Mucosa of descending colon (tissue), 3 donors: ENCODE measurements around the gene CACNB4. TPM values are rescaled to one million over a fixed set of nuclear protein-coding genes. Genes with fewer than 3 reads are reported as not detected.
A peak's percentile ranks its signal among the peaks of the same experiment; 100 is the strongest.
"Not testable (repeated sequence)": the region's sequence is repeated elsewhere in the genome, so short reads cannot be mapped to it uniquely, and the experiment has no call there.

Experiments used
- ATAC-seq: fragments of 200-7000 bp; cut with Tn5 transposase; one replicate; pipeline ENCODE4 v1.9.1; 2020; ENCODE audit warnings: mild to moderate bottlenecking, moderate library complexity
- DNase-seq, 3 donors: peaks; one replicate each; pipeline ENCODE4 v3.0.0-alpha.2; 2020
- H3K36me3 ChIP-seq: fragments of 200-600 bp; one replicate; pipeline ENCODE4 v1.8.0; 2021; ENCODE audit warnings: low read depth, mild to moderate bottlenecking
- H3K4me1 ChIP-seq: fragments of 200-600 bp; one replicate; pipeline ENCODE4 v1.8.0; 2021; ENCODE audit warnings: low read depth, mild to moderate bottlenecking
- H3K4me3 ChIP-seq: fragments of 200-600 bp; one replicate; pipeline ENCODE4 v1.8.0; 2021; ENCODE audit warnings: mild to moderate bottlenecking
- H3K9me3 ChIP-seq: fragments of 200-600 bp; one replicate; pipeline ENCODE4 v1.8.0; 2021; ENCODE audit warnings: mild to moderate bottlenecking
- intact Hi-C, 2 donors: fragments of 100-400 bp; cut with DNase I in 1 of 2; cut with micrococcal nuclease in 1 of 2; formaldehyde crosslinking; loops; one replicate each; pipeline versions ENCODE4 v1.11.0 to v1.11.1; 2022; cut with DNase I, micrococcal nuclease
- total RNA-seq, 3 donors: library from RNA; stranded (reverse); fragmentation: NEBNext Ultra II Directional in 2 of 3; extraction: Animal tissue kit (Norgen Biotek cat#: 25700) in 2 of 3; gene quantifications; one replicate each; pipeline versions ENCODE4 v1.2.1 to v1.2.4, GENCODE V29; 2021 to 2023
- TF ChIP-seq, protein P1 (sequence below): fragments of 200-600 bp; IDR thresholded peaks from one replicate; pipeline ENCODE4 v1.8.0; 2022; ENCODE audit warnings: antibody characterized with exemption, mild to moderate bottlenecking
- donor health status: DM: no; HTN: no; CAD: no; lungs with moderate emphysema.
- donor health status: DM: no; HTN: no; CAD: no.
- donor health status: DM: no; HTN: yes; CAD: no.

Gene CACNB4
- total RNA-seq, 3 donors from 2014 or later = 1.0 to 1.8 (median 1.4) TPM

DNA sequence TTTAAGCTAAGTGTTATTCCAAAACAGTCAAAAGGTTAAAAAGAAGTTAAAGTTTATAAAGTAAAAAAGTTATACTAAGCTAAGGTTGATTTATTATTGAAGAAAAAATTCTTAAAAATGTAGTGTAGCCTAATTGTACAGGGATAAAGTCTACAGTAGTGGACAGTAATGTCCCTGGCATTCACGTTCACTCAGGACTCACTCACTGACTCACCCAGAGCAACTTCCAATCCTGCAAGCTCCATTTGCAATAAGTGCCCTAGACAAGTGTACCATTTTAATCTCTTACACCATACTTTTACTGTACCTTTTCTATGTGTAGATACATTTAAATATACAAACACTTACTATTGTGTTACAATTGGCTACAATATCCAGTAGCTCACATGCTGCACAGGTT lies 86.1 kb downstream of the CACNB4 start:
- DNase-seq (no peak), ATAC-seq (no peak)
- intact Hi-C loops = no loop called here
- Histone ChIP-seq H3K36me3 (no peaks in the 10 kb centered on the region), H3K4me3 (no peak overlapping the region), H3K4me1 (no peaks in the 10 kb centered on the region), H3K9me3 (no peaks in the 10 kb centered on the region)
- TF ChIP-seq, protein P1, sequence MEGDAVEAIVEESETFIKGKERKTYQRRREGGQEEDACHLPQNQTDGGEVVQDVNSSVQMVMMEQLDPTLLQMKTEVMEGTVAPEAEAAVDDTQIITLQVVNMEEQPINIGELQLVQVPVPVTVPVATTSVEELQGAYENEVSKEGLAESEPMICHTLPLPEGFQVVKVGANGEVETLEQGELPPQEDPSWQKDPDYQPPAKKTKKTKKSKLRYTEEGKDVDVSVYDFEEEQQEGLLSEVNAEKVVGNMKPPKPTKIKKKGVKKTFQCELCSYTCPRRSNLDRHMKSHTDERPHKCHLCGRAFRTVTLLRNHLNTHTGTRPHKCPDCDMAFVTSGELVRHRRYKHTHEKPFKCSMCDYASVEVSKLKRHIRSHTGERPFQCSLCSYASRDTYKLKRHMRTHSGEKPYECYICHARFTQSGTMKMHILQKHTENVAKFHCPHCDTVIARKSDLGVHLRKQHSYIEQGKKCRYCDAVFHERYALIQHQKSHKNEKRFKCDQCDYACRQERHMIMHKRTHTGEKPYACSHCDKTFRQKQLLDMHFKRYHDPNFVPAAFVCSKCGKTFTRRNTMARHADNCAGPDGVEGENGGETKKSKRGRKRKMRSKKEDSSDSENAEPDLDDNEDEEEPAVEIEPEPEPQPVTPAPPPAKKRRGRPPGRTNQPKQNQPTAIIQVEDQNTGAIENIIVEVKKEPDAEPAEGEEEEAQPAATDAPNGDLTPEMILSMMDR = no peak

DNA sequence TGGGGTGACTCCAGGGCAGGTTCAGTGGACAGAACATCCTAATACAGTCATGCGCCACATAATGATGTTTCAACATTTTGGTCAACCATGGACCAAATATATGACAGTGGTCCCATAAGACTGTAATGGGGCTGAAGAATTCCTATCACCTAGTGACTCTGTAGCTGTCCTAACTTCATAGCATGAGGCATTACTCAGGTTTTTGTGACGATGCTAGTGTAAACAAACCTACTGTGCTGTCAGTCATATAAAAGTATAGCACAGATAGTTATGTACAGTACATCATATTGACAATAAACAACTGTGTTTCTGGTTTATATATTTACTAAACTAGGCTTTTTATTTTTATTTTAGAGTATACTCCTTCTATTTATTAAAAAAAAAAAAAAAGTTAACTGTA lies 87.1 kb downstream of the CACNB4 start:
- Histone ChIP-seq H3K9me3 (no peaks in the 10 kb centered on the region), H3K36me3 (no peaks in the 10 kb centered on the region), H3K4me3 (no peak overlapping the region), H3K4me1 (no peaks in the 10 kb centered on the region)
- ATAC-seq = no peak
- TF ChIP-seq, protein P1 = no peak
- intact Hi-C loops = no loop called here
- DNase-seq = no peak

DNA sequence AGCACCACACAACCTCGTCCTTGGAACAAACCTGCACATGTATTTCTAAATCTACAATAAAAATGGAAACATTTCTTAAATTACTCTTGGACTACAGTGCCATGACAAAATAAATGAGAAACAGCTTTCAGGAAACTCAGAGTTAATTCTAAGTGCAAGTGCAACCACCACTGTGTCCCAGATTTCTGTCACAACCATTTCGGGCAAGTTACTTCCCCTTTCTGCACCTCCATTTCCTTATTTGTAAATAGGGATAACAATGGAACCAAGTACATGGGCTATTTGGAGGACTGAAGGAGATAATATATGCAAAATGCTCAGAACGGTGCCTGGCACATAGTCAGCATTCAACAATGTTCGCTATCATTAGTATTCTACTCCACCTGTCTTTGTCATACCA lies 93.2 kb downstream of the CACNB4 start:
- Histone ChIP-seq H3K4me1 (no peaks in the 10 kb centered on the region), H3K9me3 (no peaks in the 10 kb centered on the region), H3K36me3 (no peaks in the 10 kb centered on the region), H3K4me3 (no peak overlapping the region)
- ATAC-seq (no peak), DNase-seq (no peak)
- TF ChIP-seq, protein P1 = no peak
- intact Hi-C loops = no loop called here

DNA sequence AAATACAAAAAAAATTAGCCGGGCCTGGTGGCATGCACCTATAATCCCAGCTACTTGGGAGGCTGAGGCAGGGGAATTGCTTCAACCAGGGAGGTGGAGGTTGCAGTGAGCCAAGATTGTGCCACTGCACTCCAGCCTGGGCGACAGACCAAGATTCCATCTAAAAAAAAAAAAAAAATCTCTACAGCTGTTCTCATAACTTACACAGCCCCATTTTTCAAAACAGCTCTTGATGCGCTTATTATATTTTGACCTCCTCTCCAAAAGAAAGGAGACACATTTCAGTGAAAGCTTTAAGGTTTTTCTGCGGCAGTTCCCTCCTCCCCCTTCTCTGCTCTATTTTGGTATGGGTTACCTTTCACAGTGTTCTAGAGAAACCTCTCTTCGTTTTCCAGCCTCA lies 95.6 kb downstream of the CACNB4 start:
- intact Hi-C loops, H3K4me3 ChIP-seq, DNase-seq, H3K9me3 ChIP-seq, ATAC-seq, H3K4me1 ChIP-seq, H3K36me3 ChIP-seq: not testable (repeated sequence)

DNA sequence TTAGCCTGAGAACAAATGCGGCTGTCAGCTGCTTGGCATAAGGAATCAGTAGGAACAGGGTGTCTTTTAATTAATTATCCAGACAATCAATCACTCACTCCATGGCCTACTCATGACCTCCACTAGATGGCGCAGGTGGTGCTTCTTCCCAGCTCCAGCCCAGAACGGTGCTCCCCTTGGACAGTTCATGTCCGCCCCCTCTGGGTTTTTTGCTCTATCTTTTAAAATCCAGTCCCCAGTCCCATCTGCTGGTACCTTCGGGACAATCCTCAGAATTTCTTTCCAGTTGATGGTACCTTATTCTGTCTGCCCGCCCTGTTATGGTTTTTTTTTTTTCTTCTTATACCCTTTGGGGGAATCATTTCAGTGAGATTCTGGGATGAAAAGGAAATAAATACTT lies 99.8 kb downstream of the CACNB4 start:
- Histone ChIP-seq H3K4me1 (no peaks in the 10 kb centered on the region), H3K4me3 (no peak overlapping the region), H3K9me3 (no peaks in the 10 kb centered on the region), H3K36me3 (no peaks in the 10 kb centered on the region)
- ATAC-seq (peak; percentile 68), DNase-seq (peak in 2 of 3 donors; percentile 28 to 67)
- intact Hi-C loops = no loop called here
- TF ChIP-seq, protein P1 = peak; percentile 63

DNA sequence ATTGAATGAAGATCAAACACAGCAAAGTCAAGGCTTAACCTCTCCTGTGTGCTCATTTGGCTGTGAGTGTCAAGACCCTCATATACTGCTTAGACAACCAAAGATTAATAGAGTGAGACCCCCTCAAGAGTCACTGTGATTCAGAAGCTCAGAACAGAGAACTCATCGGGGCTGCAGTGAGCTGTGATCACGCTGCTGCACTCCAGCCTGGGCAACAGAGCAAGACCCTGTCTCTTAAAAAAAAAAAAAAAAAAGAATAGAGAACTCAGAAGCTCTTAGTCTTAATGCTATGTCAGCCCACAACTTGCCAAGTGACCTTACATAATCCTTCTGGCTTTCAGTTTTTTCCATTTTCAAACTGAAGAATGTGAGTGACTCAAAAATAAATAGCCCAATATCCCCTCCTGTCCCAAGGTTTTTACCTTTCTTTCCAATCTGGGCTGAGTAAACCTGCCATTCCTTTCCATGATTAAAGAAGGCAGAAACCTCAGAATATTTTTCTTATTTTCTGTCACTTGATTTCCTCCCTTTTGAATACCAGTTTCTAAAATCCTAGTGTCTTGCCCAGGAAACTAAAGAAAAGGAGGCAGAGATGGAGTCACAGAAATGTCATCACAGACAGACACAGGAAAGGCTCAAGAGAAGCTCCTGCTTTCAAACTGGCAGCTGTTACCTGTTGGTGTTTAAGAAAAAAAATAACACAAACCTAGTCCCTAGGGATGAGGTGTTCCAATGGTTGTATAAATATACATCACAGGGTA lies 102.4 kb downstream of the CACNB4 start:
- Histone ChIP-seq H3K9me3 (no peaks in the 10 kb centered on the region), H3K4me3 (no peak overlapping the region), H3K36me3 (no peaks in the 10 kb centered on the region), H3K4me1 (no peaks in the 10 kb centered on the region)
- TF ChIP-seq, protein P1 = no peak
- DNase-seq = no peak
- ATAC-seq = no peak
- intact Hi-C loops = no loop called here
